ENCODE measurements around the gene ITFG2.

The ITFG2 gene

GRCh38 chr12:2834581-2835491 is 22.4 kb downstream of the ITFG2 start, which contains the start of gene NRIP2:
NRIP2 (minus strand) TSS chr12:2835035; CDS start chr12:2834983, 52 bp downstream.
- H4K20me1 ChIP-seq (ENCODE audit: insufficient read depth, low read length) = no peaks in the 10 kb centered on the region
- no peak within 1 kb of the TSS for H3K27ac ChIP-seq (ENCODE audit: low read depth, low read length, poor library complexity, severe bottlenecking)
- H3K9me2 ChIP-seq (ENCODE audit: low read depth, low read length) = no peaks in the 10 kb centered on the region
- no peaks in the 10 kb centered on the region for H3K79me2 ChIP-seq (ENCODE audit: insufficient read depth, low read length)
- H3K4me3 ChIP-seq (ENCODE audit: low read depth, low read length, poor library complexity, severe bottlenecking) = no peak within 1 kb of the TSS
- H3K4me1 ChIP-seq (ENCODE audit: insufficient read depth, low read length, severe bottlenecking) = peaks cover 13% of the 10 kb centered on the region
- no peak within 1 kb of the TSS for H2AFZ ChIP-seq (ENCODE audit: low read length)
- no peaks in the 10 kb centered on the region for H3K27me3 ChIP-seq (ENCODE audit: insufficient read depth, low read length)
- peaks cover 3% of the 10 kb centered on the region; the same call in 1 of the 2 replicates for H3K36me3 ChIP-seq (ENCODE audit: insufficient read depth, low read length)
- H3K9me3 ChIP-seq (ENCODE audit: low read length) = no peaks in the 10 kb centered on the region
- H3K4me2 ChIP-seq (ENCODE audit: low read length) = no peak within 1 kb of the TSS
- H3K9ac ChIP-seq (ENCODE audit: low read length) = no peak within 1 kb of the TSS
- TF ChIP-seq EZH2 (IDR thresholded peaks at IDR 0.05; ENCODE audit: borderline replicate concordance, low read length) (no peak), CTCF (IDR thresholded peaks at IDR 0.05; ENCODE audit: low read length) (no peak)
- H3F3A ChIP-seq (ENCODE audit: insufficient read depth, low read length) = no peaks in the 10 kb centered on the region

- Histone ChIP-seq H3K4me1 (ENCODE audit: insufficient read depth, low read length, severe bottlenecking) (peaks cover 13% of the 10 kb centered on the region), H3F3A (ENCODE audit: insufficient read depth, low read length) (no peaks in the 10 kb centered on the region), H3K9me2 (ENCODE audit: low read depth, low read length) (no peaks in the 10 kb centered on the region), H2AFZ (ENCODE audit: low read length) (no peak overlapping the region), H3K9ac (ENCODE audit: low read length) (no peak overlapping the region), H4K20me1 (ENCODE audit: insufficient read depth, low read length) (no peaks in the 10 kb centered on the region), H3K4me2 (ENCODE audit: low read length) (no peak overlapping the region), H3K9me3 (ENCODE audit: low read length) (no peaks in the 10 kb centered on the region), H3K4me3 (ENCODE audit: low read depth, low read length, poor library complexity, severe bottlenecking) (no peak overlapping the region), H3K79me2 (ENCODE audit: insufficient read depth, low read length) (no peaks in the 10 kb centered on the region), H3K27ac (ENCODE audit: low read depth, low read length, poor library complexity, severe bottlenecking) (no peak overlapping the region), H3K36me3 (ENCODE audit: insufficient read depth, low read length) (no peaks in the 10 kb centered on the region), H3K27me3 (ENCODE audit: insufficient read depth, low read length) (no peaks in the 10 kb centered on the region)
- TF ChIP-seq EZH2 (IDR thresholded peaks at IDR 0.05; ENCODE audit: borderline replicate concordance, low read length) (no peak), CTCF (IDR thresholded peaks at IDR 0.05; ENCODE audit: low read length) (no peak)
Observed at GRCh38 chr12:2835691-2836403, 23.4 kb downstream of the ITFG2 start.

GRCh38 chr12:2836574-2836973 is 24.1 kb downstream of the ITFG2 start:
- no peaks in the 10 kb centered on the region for H3K9me2 ChIP-seq (ENCODE audit: low read depth, low read length)
- H3F3A ChIP-seq (ENCODE audit: insufficient read depth, low read length) = no peaks in the 10 kb centered on the region
- no peaks in the 10 kb centered on the region for H3K9me3 ChIP-seq (ENCODE audit: low read length)
- no peaks in the 10 kb centered on the region for H4K20me1 ChIP-seq (ENCODE audit: insufficient read depth, low read length)
- H3K9ac ChIP-seq (ENCODE audit: low read length) = no peak overlapping the region
- no peaks in the 10 kb centered on the region for H3K27me3 ChIP-seq (ENCODE audit: insufficient read depth, low read length)
- H3K27ac ChIP-seq (ENCODE audit: low read depth, low read length, poor library complexity, severe bottlenecking) = no peak overlapping the region
- TF ChIP-seq EZH2 (IDR thresholded peaks at IDR 0.05; ENCODE audit: borderline replicate concordance, low read length) (no peak), CTCF (IDR thresholded peaks at IDR 0.05; ENCODE audit: low read length) (no peak)
- no peak overlapping the region for H2AFZ ChIP-seq (ENCODE audit: low read length)
- H3K4me3 ChIP-seq (ENCODE audit: low read depth, low read length, poor library complexity, severe bottlenecking) = no peak overlapping the region
- H3K79me2 ChIP-seq (ENCODE audit: insufficient read depth, low read length) = no peaks in the 10 kb centered on the region
- H3K4me2 ChIP-seq (ENCODE audit: low read length) = no peak overlapping the region
- peaks cover 13% of the 10 kb centered on the region for H3K4me1 ChIP-seq (ENCODE audit: insufficient read depth, low read length, severe bottlenecking)
- no peaks in the 10 kb centered on the region for H3K36me3 ChIP-seq (ENCODE audit: insufficient read depth, low read length)
